Measurements from ENCODE around the gene THUMPD3.

THUMPD3 gene

GRCh38 chr3:9386078-9386459, 23.2 kb downstream of the THUMPD3 start:
- Histone ChIP-seq H3K36me3 (ENCODE audit: control insufficient read depth, insufficient read depth, low read length) (peaks cover 74% of the 10 kb centered on the region), H3K27ac (ENCODE audit: insufficient read depth, low read length, poor library complexity, severe bottlenecking) (peak overlapping the region; percentile 34)

GRCh38 chr3:9386501-9387321, 23.9 kb downstream of the THUMPD3 start:
- peak overlapping the region; percentile 34 for H3K27ac ChIP-seq (ENCODE audit: insufficient read depth, low read length, poor library complexity, severe bottlenecking)
- peaks cover 81% of the 10 kb centered on the region for H3K36me3 ChIP-seq (ENCODE audit: control insufficient read depth, insufficient read depth, low read length)

More at GRCh38 chr3:9386078-9386459, 23.2 kb downstream of the THUMPD3 start:
- no peaks in the 10 kb centered on the region for H3K27me3 ChIP-seq (replicated peaks; ENCODE audit: control insufficient read depth, insufficient read depth, low read length, poor library complexity, severe bottlenecking)
- no peak for DNase-seq
- H3K4me1 ChIP-seq (ENCODE audit: control insufficient read depth, insufficient read depth, low read length, poor library complexity, severe bottlenecking): no peaks in the 10 kb centered on the region
- H3K4me3 ChIP-seq (ENCODE audit: insufficient read depth, low read depth, low read length, poor library complexity, severe bottlenecking): no peak overlapping the region
- no peaks in the 10 kb centered on the region for H3K9me3 ChIP-seq (ENCODE audit: control insufficient read depth, low read length)

GRCh38 chr3:9387322-9387655, 24.4 kb downstream of the THUMPD3 start:
- no peak for DNase-seq
- H3K4me1 ChIP-seq (ENCODE audit: control insufficient read depth, insufficient read depth, low read length, poor library complexity, severe bottlenecking): peaks cover 2% of the 10 kb centered on the region
- H3K27me3 ChIP-seq (replicated peaks; ENCODE audit: control insufficient read depth, insufficient read depth, low read length, poor library complexity, severe bottlenecking): no peaks in the 10 kb centered on the region
- no peaks in the 10 kb centered on the region for H3K9me3 ChIP-seq (ENCODE audit: control insufficient read depth, low read length)
- H3K36me3 ChIP-seq (ENCODE audit: control insufficient read depth, insufficient read depth, low read length): peaks cover 82% of the 10 kb centered on the region
- H3K27ac ChIP-seq (ENCODE audit: insufficient read depth, low read length, poor library complexity, severe bottlenecking): no peak overlapping the region
- H3K4me3 ChIP-seq (ENCODE audit: insufficient read depth, low read depth, low read length, poor library complexity, severe bottlenecking): no peak overlapping the region

More at GRCh38 chr3:9386501-9387321, 23.9 kb downstream of the THUMPD3 start:
- no peaks in the 10 kb centered on the region for H3K4me1 ChIP-seq (ENCODE audit: control insufficient read depth, insufficient read depth, low read length, poor library complexity, severe bottlenecking)
- no peaks in the 10 kb centered on the region for H3K9me3 ChIP-seq (ENCODE audit: control insufficient read depth, low read length)
- no peak for DNase-seq
- H3K27me3 ChIP-seq (replicated peaks; ENCODE audit: control insufficient read depth, insufficient read depth, low read length, poor library complexity, severe bottlenecking): no peaks in the 10 kb centered on the region
- H3K4me3 ChIP-seq (ENCODE audit: insufficient read depth, low read depth, low read length, poor library complexity, severe bottlenecking): no peak overlapping the region

- Histone ChIP-seq H3K36me3 (ENCODE audit: control insufficient read depth, insufficient read depth, low read length) (peaks cover 76% of the 10 kb centered on the region), H3K4me3 (ENCODE audit: insufficient read depth, low read depth, low read length, poor library complexity, severe bottlenecking) (no peak overlapping the region), H3K27me3 (replicated peaks; ENCODE audit: control insufficient read depth, insufficient read depth, low read length, poor library complexity, severe bottlenecking) (no peaks in the 10 kb centered on the region), H3K9me3 (ENCODE audit: control insufficient read depth, low read length) (no peaks in the 10 kb centered on the region), H3K4me1 (ENCODE audit: control insufficient read depth, insufficient read depth, low read length, poor library complexity, severe bottlenecking) (peaks cover 9% of the 10 kb centered on the region), H3K27ac (ENCODE audit: insufficient read depth, low read length, poor library complexity, severe bottlenecking) (no peak overlapping the region)
- DNase-seq: no peak
Measured at GRCh38 chr3:9388142-9388541, 25.3 kb downstream of the THUMPD3 start.

GRCh38 chr3:9388562-9389272, 25.9 kb downstream of the THUMPD3 start:
- Histone ChIP-seq H3K36me3 (ENCODE audit: control insufficient read depth, insufficient read depth, low read length) (peaks cover 71% of the 10 kb centered on the region), H3K9me3 (ENCODE audit: control insufficient read depth, low read length) (no peaks in the 10 kb centered on the region), H3K4me1 (ENCODE audit: control insufficient read depth, insufficient read depth, low read length, poor library complexity, severe bottlenecking) (peaks cover 9% of the 10 kb centered on the region), H3K4me3 (ENCODE audit: insufficient read depth, low read depth, low read length, poor library complexity, severe bottlenecking) (no peak overlapping the region), H3K27ac (ENCODE audit: insufficient read depth, low read length, poor library complexity, severe bottlenecking) (no peak overlapping the region), H3K27me3 (replicated peaks; ENCODE audit: control insufficient read depth, insufficient read depth, low read length, poor library complexity, severe bottlenecking) (no peaks in the 10 kb centered on the region)
- no peak for DNase-seq

GRCh38 chr3:9390265-9390888, 27.5 kb downstream of the THUMPD3 start:
- H3K27me3 ChIP-seq (replicated peaks; ENCODE audit: control insufficient read depth, insufficient read depth, low read length, poor library complexity, severe bottlenecking): no peaks in the 10 kb centered on the region
- no peaks in the 10 kb centered on the region for H3K9me3 ChIP-seq (ENCODE audit: control insufficient read depth, low read length)
- H3K4me3 ChIP-seq (ENCODE audit: insufficient read depth, low read depth, low read length, poor library complexity, severe bottlenecking): no peak overlapping the region
- H3K4me1 ChIP-seq (ENCODE audit: control insufficient read depth, insufficient read depth, low read length, poor library complexity, severe bottlenecking): peaks cover 12% of the 10 kb centered on the region
- H3K36me3 ChIP-seq (ENCODE audit: control insufficient read depth, insufficient read depth, low read length): peaks cover 58% of the 10 kb centered on the region
- no peak overlapping the region for H3K27ac ChIP-seq (ENCODE audit: insufficient read depth, low read length, poor library complexity, severe bottlenecking)
- no peak for DNase-seq

- peaks cover 44% of the 10 kb centered on the region for H3K36me3 ChIP-seq (ENCODE audit: control insufficient read depth, insufficient read depth, low read length)
- H3K4me1 ChIP-seq (ENCODE audit: control insufficient read depth, insufficient read depth, low read length, poor library complexity, severe bottlenecking): peaks cover 16% of the 10 kb centered on the region
- no peak overlapping the region for H3K27ac ChIP-seq (ENCODE audit: insufficient read depth, low read length, poor library complexity, severe bottlenecking)
- no peak for DNase-seq
- H3K4me3 ChIP-seq (ENCODE audit: insufficient read depth, low read depth, low read length, poor library complexity, severe bottlenecking): no peak overlapping the region
- no peaks in the 10 kb centered on the region for H3K27me3 ChIP-seq (replicated peaks; ENCODE audit: control insufficient read depth, insufficient read depth, low read length, poor library complexity, severe bottlenecking)
- no peaks in the 10 kb centered on the region for H3K9me3 ChIP-seq (ENCODE audit: control insufficient read depth, low read length)
Measured at GRCh38 chr3:9392041-9392440, 29.2 kb downstream of the THUMPD3 start.

- DNase-seq: no peak
Measured at GRCh38 chr3:9395570-9396300, 32.9 kb downstream of the THUMPD3 start.

GRCh38 chr3:9396301-9396631, 33.4 kb downstream of the THUMPD3 start:
- peak in 2 of 3 donors; percentile 73 to 82 for DNase-seq
- Histone ChIP-seq H3K27ac (ENCODE audit: insufficient read depth, low read length, poor library complexity, severe bottlenecking) (peak overlapping the region; percentile 92), H3K36me3 (ENCODE audit: control insufficient read depth, insufficient read depth, low read length) (peaks cover 6% of the 10 kb centered on the region), H3K9me3 (ENCODE audit: control insufficient read depth, low read length) (no peaks in the 10 kb centered on the region), H3K4me1 (ENCODE audit: control insufficient read depth, insufficient read depth, low read length, poor library complexity, severe bottlenecking) (peaks cover 37% of the 10 kb centered on the region), H3K27me3 (replicated peaks; ENCODE audit: control insufficient read depth, insufficient read depth, low read length, poor library complexity, severe bottlenecking) (no peaks in the 10 kb centered on the region), H3K4me3 (ENCODE audit: insufficient read depth, low read depth, low read length, poor library complexity, severe bottlenecking) (peak overlapping the region; percentile 69)

More at GRCh38 chr3:9395570-9396300, 32.9 kb downstream of the THUMPD3 start:
- Histone ChIP-seq H3K27me3 (replicated peaks; ENCODE audit: control insufficient read depth, insufficient read depth, low read length, poor library complexity, severe bottlenecking) (no peaks in the 10 kb centered on the region), H3K36me3 (ENCODE audit: control insufficient read depth, insufficient read depth, low read length) (peaks cover 11% of the 10 kb centered on the region), H3K27ac (ENCODE audit: insufficient read depth, low read length, poor library complexity, severe bottlenecking) (peak overlapping the region; percentile 92), H3K9me3 (ENCODE audit: control insufficient read depth, low read length) (no peaks in the 10 kb centered on the region), H3K4me1 (ENCODE audit: control insufficient read depth, insufficient read depth, low read length, poor library complexity, severe bottlenecking) (peaks cover 32% of the 10 kb centered on the region), H3K4me3 (ENCODE audit: insufficient read depth, low read depth, low read length, poor library complexity, severe bottlenecking) (peak overlapping the region; percentile 69)
